ENCODE data around the gene ACP7. TPM values are rescaled to one million over a fixed set of nuclear protein-coding genes. Genes with fewer than 3 reads are reported as not detected.

Gene ACP7
- total RNA-seq, 1 experiment from 2014 or later: 5.4 TPM

DNA sequence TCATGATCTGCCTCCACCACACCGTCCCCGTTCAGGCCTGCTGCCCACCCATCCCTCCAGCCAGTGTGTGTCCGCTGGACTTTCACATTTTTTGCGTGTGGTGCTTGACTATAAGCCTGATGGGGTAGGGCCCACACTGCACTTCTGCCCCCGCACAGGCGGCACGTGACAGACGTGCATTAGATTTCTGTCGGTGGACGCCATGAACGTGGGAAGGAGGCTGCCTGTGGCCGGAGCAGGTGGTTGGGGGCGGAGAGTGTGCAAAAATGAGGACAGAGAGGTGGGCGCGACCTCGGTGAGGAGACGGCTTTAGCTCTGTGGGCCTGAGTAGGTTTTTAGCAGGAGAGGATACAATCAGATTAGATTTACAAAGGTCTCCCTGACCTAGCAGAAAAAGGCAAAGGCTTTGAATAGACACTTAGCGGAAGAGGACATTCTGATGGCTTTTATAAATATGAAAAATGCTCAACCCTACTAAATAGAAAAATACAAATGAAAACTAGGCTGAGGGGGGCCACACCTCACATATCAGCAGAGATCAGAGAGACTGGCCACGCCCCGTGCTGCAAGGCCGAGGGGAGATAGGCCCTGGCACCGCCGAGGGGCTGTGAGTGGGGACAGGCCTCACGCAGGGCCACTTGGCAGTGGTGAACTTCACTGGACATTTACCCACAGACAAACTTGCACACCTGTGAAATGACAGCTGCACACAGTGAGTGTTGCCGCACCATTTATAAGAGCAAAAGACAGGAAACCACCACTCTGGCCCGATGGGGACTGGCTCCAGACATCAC is 66.8 kb downstream of the ACP7 start:
- CTCF ChIA-PET: no interaction called here
- peaks cover 80% of the 10 kb centered on the region for H3K79me2 ChIP-seq (ENCODE audit: low read depth)

DNA sequence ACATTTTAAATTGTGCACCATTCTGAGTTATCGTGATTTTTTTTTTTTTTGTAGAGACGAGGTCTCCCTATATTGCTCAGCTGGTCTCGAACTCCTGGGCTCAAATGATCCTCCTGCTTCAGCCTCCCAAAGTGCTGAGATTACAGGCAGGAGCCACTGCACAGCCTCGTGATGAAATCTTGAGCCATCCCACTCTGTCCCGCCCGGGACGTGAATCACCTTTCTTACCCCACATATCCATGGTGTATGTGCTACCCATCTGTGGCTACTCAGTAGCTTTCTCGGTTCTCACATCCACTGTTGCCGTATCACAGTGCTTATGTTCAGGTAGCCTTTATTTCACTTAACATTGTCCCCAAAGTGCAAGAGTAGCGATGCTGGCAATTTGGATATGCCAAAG is 67.9 kb downstream of the ACP7 start:
- ChIA-PET CTCF (no interaction called here), POLR2A (ENCODE audit: unreplicated experiment) (no interaction called here)
- Histone ChIP-seq H3K9me3 (ENCODE audit: insufficient read depth, low read depth) (no peaks in the 10 kb centered on the region), H2AFZ (no peak overlapping the region), H3F3A (ENCODE audit: insufficient read depth, low read depth) (peaks cover 28% of the 10 kb centered on the region; the same call in 1 of the 2 replicates), H3K4me3 (no peak overlapping the region), H3K79me2 (ENCODE audit: low read depth) (peaks cover 82% of the 10 kb centered on the region), H3K9me2 (ENCODE audit: insufficient read depth) (no peaks in the 10 kb centered on the region), H3K4me2 (no peak overlapping the region), H4K20me1 (ENCODE audit: insufficient read depth) (peaks cover 44% of the 10 kb centered on the region), H3K4me1 (replicated peaks; ENCODE audit: insufficient read depth) (peaks cover 38% of the 10 kb centered on the region), H3K36me3 (ENCODE audit: low read depth) (peaks cover 5% of the 10 kb centered on the region; the same call in 1 of the 2 replicates), H3K27ac (no peak overlapping the region), H3K27me3 (ENCODE audit: insufficient read depth, low read depth) (no peaks in the 10 kb centered on the region)
- intact Hi-C loops (cut with micrococcal nuclease; ENCODE audit: unreplicated experiment): no loop called here
- TF ChIP-seq CTCF (conservative IDR thresholded peaks at IDR 0.05): no peak
- TF ChIP-seq EZH2 (IDR thresholded peaks at IDR 0.05; ENCODE audit: low read depth): no peak
- no peak for DNase-seq
- no TSS peak for BruUV-seq (replicated peaks)

More for the DNA sequence above, 66.8 kb downstream of the ACP7 start:
- H3K9me2 ChIP-seq (ENCODE audit: insufficient read depth): no peaks in the 10 kb centered on the region
- H3K9me3 ChIP-seq (ENCODE audit: insufficient read depth, low read depth): no peaks in the 10 kb centered on the region
- intact Hi-C loops (cut with micrococcal nuclease; ENCODE audit: unreplicated experiment): no loop called here
- no peak overlapping the region for H3K4me2 ChIP-seq
- H2AFZ ChIP-seq: no peak overlapping the region
- H4K20me1 ChIP-seq (ENCODE audit: insufficient read depth): peaks cover 42% of the 10 kb centered on the region
- BruUV-seq (replicated peaks): no TSS peak
- POLR2A ChIA-PET (ENCODE audit: unreplicated experiment): no interaction called here
- H3K27me3 ChIP-seq (ENCODE audit: insufficient read depth, low read depth): no peaks in the 10 kb centered on the region
- peaks cover 5% of the 10 kb centered on the region; the same call in 1 of the 2 replicates for H3K36me3 ChIP-seq (ENCODE audit: low read depth)
- H3K27ac ChIP-seq: no peak overlapping the region
- peaks cover 28% of the 10 kb centered on the region; the same call in 1 of the 2 replicates for H3F3A ChIP-seq (ENCODE audit: insufficient read depth, low read depth)
- H3K4me1 ChIP-seq (replicated peaks; ENCODE audit: insufficient read depth): peaks cover 27% of the 10 kb centered on the region
- no peak for TF ChIP-seq EZH2 (IDR thresholded peaks at IDR 0.05; ENCODE audit: low read depth)
- TF ChIP-seq CTCF (conservative IDR thresholded peaks at IDR 0.05): no peak
- H3K4me3 ChIP-seq: no peak overlapping the region
- no peak for DNase-seq

DNA sequence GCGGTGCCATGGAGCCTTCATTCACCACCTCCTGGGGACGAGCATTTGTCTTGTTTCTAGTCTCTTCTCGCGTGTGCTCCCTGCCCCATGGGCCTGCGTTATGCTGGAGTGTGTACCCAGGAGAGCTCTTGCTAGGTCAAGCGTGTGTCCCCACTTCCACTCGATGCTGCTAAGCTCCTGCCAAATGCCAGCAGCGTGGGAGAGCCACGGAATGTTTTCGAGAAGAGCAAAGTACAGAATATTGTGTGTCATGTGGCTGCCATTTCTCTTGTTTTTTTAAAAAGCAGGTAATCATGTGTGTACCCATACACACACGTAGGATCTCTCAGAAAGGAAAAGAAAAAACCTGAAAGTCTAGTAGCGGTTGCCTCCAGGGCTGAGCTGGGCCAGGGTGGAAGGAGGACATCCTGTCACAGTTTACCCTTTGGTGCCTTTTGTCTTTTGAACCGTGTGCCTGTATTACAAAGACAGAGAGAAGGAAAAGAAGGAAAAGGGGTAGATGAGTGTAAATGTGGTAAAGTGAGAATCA is 70.0 kb downstream of the ACP7 start:
- Histone ChIP-seq H2AFZ (0 out of 2 replicates have a peak overlapping the region, but pooled peaks have one; percentile 25), H3K27ac (peak overlapping the region; percentile 61), H3K4me3 (peak overlapping the region; percentile 42; the same call in 1 of the 2 replicates), H3K9me2 (ENCODE audit: insufficient read depth) (no peaks in the 10 kb centered on the region), H4K20me1 (ENCODE audit: insufficient read depth) (peaks cover 49% of the 10 kb centered on the region), H3K9me3 (ENCODE audit: insufficient read depth, low read depth) (no peaks in the 10 kb centered on the region), H3K4me1 (replicated peaks; ENCODE audit: insufficient read depth) (peaks cover 38% of the 10 kb centered on the region), H3K27me3 (ENCODE audit: insufficient read depth, low read depth) (no peaks in the 10 kb centered on the region), H3K79me2 (ENCODE audit: low read depth) (peaks cover 85% of the 10 kb centered on the region), H3K36me3 (ENCODE audit: low read depth) (0 out of 2 replicates have a peak, but pooled peaks cover under 1% of the 10 kb centered on the region), H3K4me2 (peak overlapping the region; percentile 74), H3F3A (ENCODE audit: insufficient read depth, low read depth) (peaks cover 32% of the 10 kb centered on the region; the same call in 1 of the 2 replicates)
- intact Hi-C loops (cut with micrococcal nuclease; ENCODE audit: unreplicated experiment): loop anchor here (1.0 kb wide), 2 partner anchors 13 to 29 kb away; partner anchors contain the start of gene PAK4
- TF ChIP-seq EZH2 (IDR thresholded peaks at IDR 0.05; ENCODE audit: low read depth): no peak
- TF ChIP-seq CTCF (conservative IDR thresholded peaks at IDR 0.05): no peak; the same call in 1 of the 2 replicates
- ChIA-PET POLR2A (ENCODE audit: unreplicated experiment) (interaction anchor here (0.6 to 0.7 kb wide), 5 partner anchors 14 to 722 kb away, joined by 3 to 10 read pairs (median 4); no protein-coding TSS in a partner anchor), CTCF (interaction anchor here (0.6 to 1.1 kb wide), 2 partner anchors 13 to 1184 kb away, joined by 3 to 5 read pairs; no protein-coding TSS in a partner anchor)
- BruUV-seq (replicated peaks): no TSS peak
- DNase-seq: no peak

Measured in PC-9 (cell line).